ENCODE data around the gene FBXL3.

Gene FBXL3

DNA sequence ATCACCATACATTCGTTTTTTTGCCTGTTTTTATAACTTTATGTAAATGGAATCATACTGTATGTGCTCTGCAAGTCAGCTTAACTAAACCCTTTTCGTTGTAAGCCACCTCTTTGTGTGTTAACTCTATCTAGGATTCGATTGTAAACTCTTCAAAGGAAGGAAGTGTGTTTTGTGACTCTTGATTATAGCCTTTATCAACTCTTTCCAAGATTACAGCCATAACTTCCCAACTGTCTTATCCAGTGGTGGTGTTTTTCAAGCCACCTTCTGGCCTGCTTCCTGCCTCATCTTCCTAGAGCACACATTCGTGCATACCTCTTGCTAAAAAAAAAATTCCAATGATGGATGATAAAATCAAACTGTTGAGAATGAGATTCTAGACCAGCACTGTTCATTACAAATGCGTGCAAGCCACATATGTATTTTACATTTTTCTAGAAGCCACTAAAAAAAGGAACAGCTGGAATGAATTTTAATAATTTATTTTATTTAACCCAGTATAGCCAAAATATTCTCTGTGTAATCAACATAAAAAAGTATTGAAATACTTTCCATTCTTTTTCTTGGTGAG, 12.0 kb upstream of the FBXL3 start:
- H3K79me2 ChIP-seq = no peaks in the 10 kb centered on the region
- H3K4me3 ChIP-seq (ENCODE audit: low read depth, low read length) = no peak overlapping the region
- no peak overlapping the region for H2AFZ ChIP-seq
- no peak overlapping the region for H3K27ac ChIP-seq
- no peak for TF ChIP-seq CTCF (IDR thresholded peaks at IDR 0.05)
- H3K27me3 ChIP-seq (ENCODE audit: control insufficient read depth, insufficient read depth, low read length) = no peaks in the 10 kb centered on the region
- no peaks in the 10 kb centered on the region for H3K9me3 ChIP-seq (ENCODE audit: control insufficient read depth, low read length)
- no peak overlapping the region for H3K9ac ChIP-seq
- no peak overlapping the region for H3K4me2 ChIP-seq (ENCODE audit: low read length)
- no peaks in the 10 kb centered on the region for H3K4me1 ChIP-seq
- H3K36me3 ChIP-seq (ENCODE audit: control insufficient read depth, insufficient read depth, low read length) = no peaks in the 10 kb centered on the region

DNA sequence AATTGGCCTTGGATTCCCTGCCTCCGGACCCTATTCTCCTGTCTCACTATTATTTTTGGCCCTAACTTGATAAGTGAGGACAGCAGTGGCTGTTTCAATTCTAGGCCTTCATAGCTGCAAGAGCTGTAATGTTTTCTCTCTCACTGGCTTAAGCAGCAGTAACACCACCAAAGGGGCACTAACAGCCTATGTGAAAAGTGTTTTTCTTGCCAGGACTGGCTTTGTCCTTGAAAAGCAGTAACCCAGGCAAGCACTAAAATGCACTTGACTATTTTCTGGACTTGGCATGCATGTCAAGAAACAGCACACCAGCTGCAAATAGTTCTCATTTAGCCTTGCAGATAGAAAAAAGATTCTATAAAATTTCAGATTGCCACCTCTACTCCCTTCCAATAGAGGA, 9.3 kb upstream of the FBXL3 start:
- H3K36me3 ChIP-seq (ENCODE audit: control insufficient read depth, insufficient read depth, low read length) = no peaks in the 10 kb centered on the region
- no peaks in the 10 kb centered on the region for H3K27me3 ChIP-seq (ENCODE audit: control insufficient read depth, insufficient read depth, low read length)
- no peak overlapping the region for H2AFZ ChIP-seq
- no peak overlapping the region for H3K4me2 ChIP-seq (ENCODE audit: low read length)
- H3K9me3 ChIP-seq (ENCODE audit: control insufficient read depth, low read length) = no peaks in the 10 kb centered on the region
- no peak overlapping the region for H3K27ac ChIP-seq
- no peak overlapping the region for H3K9ac ChIP-seq
- no peak overlapping the region for H3K4me3 ChIP-seq (ENCODE audit: low read depth, low read length)
- no peaks in the 10 kb centered on the region for H3K79me2 ChIP-seq
- H3K4me1 ChIP-seq = no peaks in the 10 kb centered on the region
- TF ChIP-seq CTCF (IDR thresholded peaks at IDR 0.05) = no peak

DNA sequence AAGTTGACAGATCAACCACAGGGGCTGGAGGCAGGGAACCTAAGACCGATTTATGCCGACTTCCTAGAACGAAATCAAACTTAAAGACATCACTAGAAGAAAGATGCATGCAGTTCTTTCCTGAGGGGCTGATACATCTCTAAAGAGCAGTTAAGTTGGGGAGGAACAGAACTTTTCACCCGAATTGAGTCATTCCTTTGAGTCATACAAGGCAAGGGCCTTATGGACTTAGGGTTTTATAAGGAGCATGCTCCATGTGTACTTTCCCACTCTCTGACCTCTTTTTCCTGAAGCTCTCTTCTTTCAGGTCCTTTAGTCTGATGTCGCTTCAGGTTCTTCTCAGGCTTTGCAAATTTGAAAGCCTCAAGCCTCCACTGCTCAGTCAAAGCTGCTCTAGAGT, 7.9 kb upstream of the FBXL3 start:
- TF ChIP-seq CTCF (IDR thresholded peaks at IDR 0.05) = no peak
- no peaks in the 10 kb centered on the region for H3K4me1 ChIP-seq
- no peak overlapping the region for H3K4me2 ChIP-seq (ENCODE audit: low read length)

DNA sequence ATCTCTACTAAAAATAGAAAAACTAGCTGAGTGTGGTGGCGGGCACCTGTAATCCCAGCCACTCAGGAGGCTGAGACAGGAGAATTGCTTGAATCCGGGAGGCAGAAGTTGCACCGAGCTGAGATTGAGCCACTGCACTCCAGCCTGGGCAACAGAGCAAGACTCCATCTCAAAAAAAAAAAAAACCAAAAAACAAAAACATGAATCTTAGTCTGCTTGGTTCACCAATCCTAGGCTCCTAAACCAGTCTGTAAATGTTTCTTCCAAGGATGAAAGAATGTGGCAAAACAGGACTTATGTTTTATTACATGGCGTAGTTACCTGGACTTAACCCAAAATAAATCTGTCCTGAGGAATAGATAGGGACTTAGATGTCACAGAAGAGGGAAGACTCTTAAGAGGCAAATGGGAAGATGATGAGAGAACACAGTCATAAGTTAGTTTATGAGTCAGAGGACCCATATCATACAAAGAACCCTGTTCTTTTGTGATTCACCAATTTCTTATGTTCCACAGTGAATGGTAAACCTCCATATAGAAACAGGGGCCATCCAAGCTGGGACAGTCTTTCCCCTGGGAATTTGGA, 6.9 kb upstream of the FBXL3 start:
- Histone ChIP-seq H3K79me2 (no peaks in the 10 kb centered on the region), H3K36me3 (ENCODE audit: control insufficient read depth, insufficient read depth, low read length) (no peaks in the 10 kb centered on the region), H3K4me3 (ENCODE audit: low read depth, low read length) (no peak overlapping the region), H2AFZ (no peak overlapping the region), H3K4me1 (no peaks in the 10 kb centered on the region), H3K9ac (no peak overlapping the region), H3K27ac (no peak overlapping the region), H3K9me3 (ENCODE audit: control insufficient read depth, low read length) (no peaks in the 10 kb centered on the region), H3K27me3 (ENCODE audit: control insufficient read depth, insufficient read depth, low read length) (no peaks in the 10 kb centered on the region), H3K4me2 (ENCODE audit: low read length) (no peak overlapping the region)
- TF ChIP-seq CTCF (IDR thresholded peaks at IDR 0.05) = no peak

More for the DNA sequence above, 7.9 kb upstream of the FBXL3 start:
- Histone ChIP-seq H3K27ac (no peak overlapping the region), H2AFZ (no peak overlapping the region), H3K4me3 (ENCODE audit: low read depth, low read length) (no peak overlapping the region), H3K79me2 (no peaks in the 10 kb centered on the region), H3K9ac (no peak overlapping the region), H3K9me3 (ENCODE audit: control insufficient read depth, low read length) (no peaks in the 10 kb centered on the region), H3K36me3 (ENCODE audit: control insufficient read depth, insufficient read depth, low read length) (no peaks in the 10 kb centered on the region), H3K27me3 (ENCODE audit: control insufficient read depth, insufficient read depth, low read length) (no peaks in the 10 kb centered on the region)

DNA sequence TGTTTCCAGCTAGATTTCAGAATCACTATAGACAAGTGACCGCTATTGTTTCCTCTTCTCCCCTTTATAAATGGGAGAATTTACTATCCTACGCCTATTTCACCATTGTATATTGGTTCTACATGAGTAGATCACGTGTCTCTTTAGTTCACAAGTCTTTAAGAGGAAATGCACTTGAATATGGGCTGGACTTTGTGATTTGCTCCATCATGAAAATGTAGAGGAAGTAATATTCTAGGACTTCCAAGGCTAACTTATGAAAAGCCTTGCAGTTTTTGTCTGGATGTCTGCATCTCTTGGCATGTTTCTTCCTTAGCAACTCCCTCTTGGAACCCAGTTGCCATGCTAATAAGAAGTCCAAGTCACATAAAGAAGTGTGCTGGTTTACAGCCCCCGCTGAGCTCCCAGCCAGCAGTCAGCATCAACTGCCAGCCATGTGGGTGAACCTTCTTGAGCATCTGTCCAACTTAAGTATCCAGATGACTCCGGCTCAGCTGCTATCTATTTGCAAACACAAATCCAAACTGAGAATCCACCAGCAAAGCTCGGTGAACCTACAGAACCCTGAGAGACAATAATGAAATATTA, 4.8 kb upstream of the FBXL3 start:
- Histone ChIP-seq H3K36me3 (ENCODE audit: control insufficient read depth, insufficient read depth, low read length) (no peaks in the 10 kb centered on the region), H3K4me1 (no peaks in the 10 kb centered on the region), H3K79me2 (no peaks in the 10 kb centered on the region), H3K4me2 (ENCODE audit: low read length) (no peak overlapping the region), H3K9me3 (ENCODE audit: control insufficient read depth, low read length) (no peaks in the 10 kb centered on the region), H3K27ac (no peak overlapping the region), H2AFZ (no peak overlapping the region), H3K27me3 (ENCODE audit: control insufficient read depth, insufficient read depth, low read length) (no peaks in the 10 kb centered on the region), H3K9ac (no peak overlapping the region), H3K4me3 (ENCODE audit: low read depth, low read length) (no peak overlapping the region)
- TF ChIP-seq CTCF (IDR thresholded peaks at IDR 0.05) = no peak
